Activated CD4-positive, alpha-beta T cell treated with anti-CD3 and anti-CD28 coated beads, Interleukin-2, amount 50 U/mL, for 4 hours (primary cell): ENCODE data around the gene CSF1R.

Experiments used
- DNase-seq, 2 experiments: peaks; one replicate each; pipeline ENCODE4 v3.0.0-alpha.2; 2020

The CSF1R gene

GRCh38 chr5:150120617-150121447, 34.5 kb upstream of the CSF1R start:
- DNase-seq: no peak

GRCh38 chr5:150120062-150120441, 33.7 kb upstream of the CSF1R start:
- no peak for DNase-seq

- no peak for DNase-seq
Measured at GRCh38 chr5:150119421-150120061, 33.2 kb upstream of the CSF1R start.

- DNase-seq: no peak
Measured at GRCh38 chr5:150118561-150119229, 32.3 kb upstream of the CSF1R start.

- DNase-seq: no peak
Measured at GRCh38 chr5:150117945-150118560, 31.7 kb upstream of the CSF1R start.

- no peak for DNase-seq
Measured at GRCh38 chr5:150116667-150117400, 30.5 kb upstream of the CSF1R start.

- no peak for DNase-seq
Measured at GRCh38 chr5:150114773-150115408, 28.5 kb upstream of the CSF1R start.

- no peak for DNase-seq
Measured at GRCh38 chr5:150114102-150114641, 27.8 kb upstream of the CSF1R start.

- no peak for DNase-seq
Measured at GRCh38 chr5:150113047-150113744, 26.8 kb upstream of the CSF1R start.

- no peak for DNase-seq
Measured at GRCh38 chr5:150112201-150113046, 26.1 kb upstream of the CSF1R start.

- no peak for DNase-seq
Measured at GRCh38 chr5:150111122-150111521, 24.8 kb upstream of the CSF1R start.

GRCh38 chr5:150109921-150110320, 23.6 kb upstream of the CSF1R start:
- no peak for DNase-seq

- no peak for DNase-seq
Measured at GRCh38 chr5:150108711-150109514, 22.6 kb upstream of the CSF1R start.

GRCh38 chr5:150107909-150108447, 21.6 kb upstream of the CSF1R start:
- no peak for DNase-seq

- no peak for DNase-seq
Measured at GRCh38 chr5:150106674-150107426, 20.5 kb upstream of the CSF1R start.

- no peak for DNase-seq
Measured at GRCh38 chr5:150105928-150106615, 19.7 kb upstream of the CSF1R start.

- DNase-seq: no peak
Measured at GRCh38 chr5:150104550-150104870, 18.2 kb upstream of the CSF1R start.
